PC-9 (cell line): ENCODE results near the gene CASQ2. TPM values are rescaled to one million over a fixed set of nuclear protein-coding genes. Genes with fewer than 3 reads are reported as not detected.

Experiments used
- BruUV-seq: library from RNA; stranded (reverse); fragments of 400-500 nt; replicated peaks from 2 replicates; lab custom pipeline; 2021; lab: Mats Ljungman, UMichigan
- CTCF ChIA-PET: fragments of 300-600 bp; sonication (Branson Sonifier 250); formaldehyde crosslinking; loops from one replicate; lab custom pipeline; 2022; ENCODE audit warnings: antibody characterized with exemption; lab: Charles Lee
- POLR2A ChIA-PET: fragments of 300-600 bp; sonication (Branson Sonifier 250); formaldehyde crosslinking; loops from one replicate; lab custom pipeline; 2022; ENCODE audit warnings: antibody characterized with exemption; ENCODE audit not compliant: unreplicated experiment; lab: Charles Lee
- DNase-seq, 2 experiments: peaks; one replicate each; pipeline versions ENCODE4 v3.0.0 to v3.0.0-alpha.2; 2015 to 2022; ENCODE audit warnings: mixed read lengths in 1 of 2
- H2AFZ ChIP-seq: fragments of 200-600 bp; sonication (generic); 2 replicates; pipeline ENCODE4 v1.8.1; 2017; ENCODE audit warnings: antibody characterized with exemption
- H3F3A ChIP-seq: fragments of 200-600 bp; sonication (generic); 2 replicates; pipeline ENCODE4 v1.8.1; 2017; ENCODE audit warnings: antibody characterized with exemption, mild to moderate bottlenecking, low read depth; ENCODE audit not compliant: insufficient read depth
- H3K27ac ChIP-seq: fragments of 200-600 bp; sonication (generic); 2 replicates; pipeline ENCODE4 v1.6.1; 2016; ENCODE audit warnings: mixed run types
- H3K27me3 ChIP-seq: fragments of 200-600 bp; sonication (generic); 2 replicates; pipeline ENCODE4 v1.6.1; 2016; ENCODE audit warnings: low read depth, mixed run types; ENCODE audit not compliant: insufficient read depth
- H3K36me3 ChIP-seq: fragments of 200-600 bp; sonication (generic); 2 replicates; pipeline ENCODE4 v1.6.1; 2016; ENCODE audit warnings: low read depth, mixed run types
- H3K4me1 ChIP-seq: fragments of 200-600 bp; sonication (generic); replicated peaks from 2 replicates; pipeline ENCODE4 v1.6.1; 2016; ENCODE audit warnings: mixed run types; ENCODE audit not compliant: insufficient read depth
- H3K4me2 ChIP-seq: fragments of 200-600 bp; sonication (generic); 2 replicates; pipeline ENCODE4 v1.6.1; 2017; ENCODE audit warnings: mixed run types
- H3K4me3 ChIP-seq: fragments of 200-600 bp; sonication (generic); 2 replicates; pipeline ENCODE4 v1.6.1; 2016; ENCODE audit warnings: mixed run types
- H3K79me2 ChIP-seq: fragments of 200-600 bp; sonication (generic); 2 replicates; pipeline ENCODE4 v1.6.1; 2017; ENCODE audit warnings: low read depth, mixed run types
- H3K9me2 ChIP-seq: fragments of 200-600 bp; sonication (generic); 2 replicates; pipeline ENCODE4 v1.8.1; 2017; ENCODE audit warnings: mild to moderate bottlenecking; ENCODE audit not compliant: insufficient read depth
- H3K9me3 ChIP-seq: fragments of 200-600 bp; sonication (generic); 2 replicates; pipeline ENCODE4 v1.8.1; 2016; ENCODE audit warnings: low read depth; ENCODE audit not compliant: insufficient read depth
- H4K20me1 ChIP-seq: fragments of 200-600 bp; sonication (generic); 2 replicates; pipeline ENCODE4 v1.8.1; 2017; ENCODE audit not compliant: insufficient read depth
- EZH2 ChIP-seq: fragments of 200-600 bp; sonication (generic); IDR thresholded peaks from 2 replicates; pipeline ENCODE4 v1.8.0; 2017; ENCODE audit warnings: antibody characterized with exemption, low read depth
- intact Hi-C: fragments of 100-400 bp; cut with micrococcal nuclease; formaldehyde crosslinking; loops from one replicate; pipeline ENCODE4 v1.10.0; 2022; ENCODE audit not compliant: unreplicated experiment
- total RNA-seq: library from RNA; stranded (reverse); gene quantifications from 2 replicates; pipeline ENCODE4 v1.2.3, GENCODE V29; 2021
- TF ChIP-seq, protein P1 (sequence below): fragments of 200-600 bp; sonication (generic); conservative IDR thresholded peaks from 2 replicates; pipeline ENCODE4 v1.6.1; 2017; ENCODE audit warnings: mixed run types, antibody characterized with exemption, mild to moderate bottlenecking, moderate library complexity

Gene CASQ2
- total RNA-seq, 1 experiment from 2014 or later = not detected

DNA sequence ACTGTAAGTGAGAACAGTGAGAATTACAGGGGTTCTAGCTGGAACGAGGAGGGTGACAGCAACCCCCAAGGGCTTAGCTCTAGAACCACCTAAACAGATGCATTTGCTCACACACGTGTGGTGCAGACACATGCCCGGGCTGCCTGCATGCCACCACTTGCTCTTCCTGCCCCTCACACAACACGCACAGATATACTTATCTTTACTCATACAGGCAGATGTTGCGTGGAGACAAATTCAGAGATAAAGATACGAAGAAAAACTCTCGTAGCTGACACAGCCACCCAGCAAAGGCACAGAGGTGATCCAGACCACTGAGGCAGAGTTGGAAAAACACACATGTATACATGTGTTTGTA is 113.2 kb downstream of the CASQ2 start:
- DNase-seq = no peak
- H2AFZ ChIP-seq = no peak overlapping the region
- TF ChIP-seq EZH2 = no peak
- TF ChIP-seq, protein P1, sequence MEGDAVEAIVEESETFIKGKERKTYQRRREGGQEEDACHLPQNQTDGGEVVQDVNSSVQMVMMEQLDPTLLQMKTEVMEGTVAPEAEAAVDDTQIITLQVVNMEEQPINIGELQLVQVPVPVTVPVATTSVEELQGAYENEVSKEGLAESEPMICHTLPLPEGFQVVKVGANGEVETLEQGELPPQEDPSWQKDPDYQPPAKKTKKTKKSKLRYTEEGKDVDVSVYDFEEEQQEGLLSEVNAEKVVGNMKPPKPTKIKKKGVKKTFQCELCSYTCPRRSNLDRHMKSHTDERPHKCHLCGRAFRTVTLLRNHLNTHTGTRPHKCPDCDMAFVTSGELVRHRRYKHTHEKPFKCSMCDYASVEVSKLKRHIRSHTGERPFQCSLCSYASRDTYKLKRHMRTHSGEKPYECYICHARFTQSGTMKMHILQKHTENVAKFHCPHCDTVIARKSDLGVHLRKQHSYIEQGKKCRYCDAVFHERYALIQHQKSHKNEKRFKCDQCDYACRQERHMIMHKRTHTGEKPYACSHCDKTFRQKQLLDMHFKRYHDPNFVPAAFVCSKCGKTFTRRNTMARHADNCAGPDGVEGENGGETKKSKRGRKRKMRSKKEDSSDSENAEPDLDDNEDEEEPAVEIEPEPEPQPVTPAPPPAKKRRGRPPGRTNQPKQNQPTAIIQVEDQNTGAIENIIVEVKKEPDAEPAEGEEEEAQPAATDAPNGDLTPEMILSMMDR = no peak
- H3K79me2 ChIP-seq = peaks cover 60% of the 10 kb centered on the region
- intact Hi-C loops = no loop called here
- H3K27me3 ChIP-seq = no peaks in the 10 kb centered on the region
- no peak overlapping the region for H3K4me3 ChIP-seq
- H3K27ac ChIP-seq = no peak overlapping the region
- no peaks in the 10 kb centered on the region for H4K20me1 ChIP-seq
- no peaks in the 10 kb centered on the region; the same call in 1 of the 2 replicates for H3K9me2 ChIP-seq
- POLR2A ChIA-PET = no interaction called here
- no TSS peak for BruUV-seq
- H3K9me3 ChIP-seq = no peaks in the 10 kb centered on the region
- H3K4me1 ChIP-seq = no peaks in the 10 kb centered on the region
- CTCF ChIA-PET = no interaction called here
- H3K4me2 ChIP-seq = no peak overlapping the region
- no peaks in the 10 kb centered on the region for H3F3A ChIP-seq
- peaks cover 61% of the 10 kb centered on the region for H3K36me3 ChIP-seq

DNA sequence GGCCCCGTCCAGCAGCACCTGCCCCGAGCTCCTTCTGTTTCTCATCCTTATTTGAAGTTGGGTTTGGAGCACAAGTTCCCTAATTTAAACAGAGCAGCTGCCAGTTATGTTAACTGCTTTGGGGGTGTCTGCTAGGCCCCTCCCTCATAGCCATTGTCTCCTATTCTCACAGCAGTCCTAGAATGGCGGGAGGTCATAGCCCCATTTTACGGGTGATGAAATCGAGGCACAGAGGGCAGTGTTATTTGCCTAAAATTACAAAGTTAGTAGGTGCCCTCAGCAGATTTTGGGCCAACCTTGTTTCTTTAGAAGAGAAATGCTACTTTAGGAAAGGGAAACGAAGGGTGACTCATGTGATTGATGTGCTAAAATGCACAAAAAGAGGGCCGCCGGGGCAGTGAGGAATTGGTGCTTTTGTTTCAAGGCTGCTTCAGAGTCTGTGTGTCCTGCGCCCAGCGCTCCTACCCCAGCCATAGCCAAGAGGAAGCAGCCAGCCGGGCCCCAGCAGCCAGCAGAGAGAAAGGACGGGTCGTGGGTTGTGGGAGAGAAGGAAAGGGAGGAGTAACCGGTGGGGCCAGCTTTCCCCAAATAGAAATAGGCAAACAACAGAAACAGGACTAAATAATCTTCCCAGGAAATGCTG is 113.7 kb downstream of the CASQ2 start:
- Histone ChIP-seq H3K27ac (no peak overlapping the region), H3K79me2 (peaks cover 65% of the 10 kb centered on the region), H3K4me2 (no peak overlapping the region), H3K9me2 (no peaks in the 10 kb centered on the region; the same call in 1 of the 2 replicates), H3K9me3 (no peaks in the 10 kb centered on the region), H2AFZ (no peak overlapping the region), H3F3A (no peaks in the 10 kb centered on the region), H3K4me3 (no peak overlapping the region), H3K27me3 (no peaks in the 10 kb centered on the region), H3K4me1 (no peaks in the 10 kb centered on the region), H4K20me1 (no peaks in the 10 kb centered on the region), H3K36me3 (peaks cover 58% of the 10 kb centered on the region)
- TF ChIP-seq EZH2 = no peak
- TF ChIP-seq, protein P1 = no peak
- no TSS peak for BruUV-seq
- CTCF ChIA-PET = interaction anchor here (0.6 kb wide), 1 partner anchor 55 kb away, joined by 6 read pairs; no protein-coding TSS in a partner anchor
- peak in 1 of 2 experiments; percentile 33 for DNase-seq
- POLR2A ChIA-PET = no interaction called here
- intact Hi-C loops = no loop called here

GRCh38 chr1:115654125-115654524 is 114.4 kb downstream of the CASQ2 start:
- Histone ChIP-seq H3K27ac (no peak overlapping the region), H2AFZ (no peak overlapping the region), H3K9me3 (no peaks in the 10 kb centered on the region), H3F3A (no peaks in the 10 kb centered on the region; the same call in 1 of the 2 replicates), H3K27me3 (no peaks in the 10 kb centered on the region), H3K4me3 (no peak overlapping the region), H3K4me2 (no peak overlapping the region), H4K20me1 (no peaks in the 10 kb centered on the region), H3K36me3 (peaks cover 58% of the 10 kb centered on the region), H3K4me1 (no peaks in the 10 kb centered on the region), H3K9me2 (no peaks in the 10 kb centered on the region; the same call in 1 of the 2 replicates), H3K79me2 (peaks cover 72% of the 10 kb centered on the region)
- no peak for DNase-seq
- CTCF ChIA-PET = interaction anchor here (0.6 kb wide), 1 partner anchor 56 kb away, joined by 6 read pairs; no protein-coding TSS in a partner anchor
- POLR2A ChIA-PET = no interaction called here
- intact Hi-C loops = no loop called here
- TF ChIP-seq, protein P1 = no peak
- TF ChIP-seq EZH2 = no peak
- no TSS peak for BruUV-seq
